ENCODE data around the gene SH2D4B.
A peak's percentile ranks its signal among the peaks of the same experiment; 100 is the strongest.

The SH2D4B gene

DNA sequence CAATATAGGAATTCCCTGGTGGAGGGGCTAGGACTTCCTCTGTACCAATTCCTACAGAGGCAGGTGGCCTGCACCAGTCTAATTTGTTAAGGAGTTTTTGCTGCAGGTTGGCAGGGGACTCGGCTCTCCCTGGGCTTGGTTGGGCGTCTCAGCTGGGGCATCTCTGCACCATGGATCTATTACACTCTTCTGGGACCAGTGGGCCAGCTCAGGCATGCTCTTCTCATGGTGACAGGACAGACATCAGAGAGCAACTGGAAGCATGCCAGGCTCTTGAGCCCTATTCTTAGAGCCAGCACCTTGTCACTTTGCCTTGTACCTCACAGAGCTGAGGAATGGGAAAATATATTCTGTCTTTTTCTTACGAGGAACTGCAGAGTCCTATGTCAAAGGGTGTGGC is 74.6 kb downstream of the SH2D4B start:
- no peak for TF ChIP-seq CTCF (IDR thresholded peaks at IDR 0.05; ENCODE audit: unreplicated experiment in 3 of 3)
- H3K4me1 Mint-ChIP-seq: peaks cover 25% of the 10 kb centered on the region
- H3K9me3 Mint-ChIP-seq: peaks cover 7% of the 10 kb centered on the region
- peak overlapping the region in 2 of 3 experiments; percentile 37 to 38 for H3K27ac Mint-ChIP-seq
- peaks cover 4% of the 10 kb centered on the region for H3K27me3 Mint-ChIP-seq (ENCODE audit: low read depth)
- no peak overlapping the region for H3K4me3 Mint-ChIP-seq
- no peaks in the 10 kb centered on the region for H3K36me3 Mint-ChIP-seq (ENCODE audit: low read depth)

- H3K4me3 Mint-ChIP-seq: no peak overlapping the region
- no peak for TF ChIP-seq CTCF (IDR thresholded peaks at IDR 0.05; ENCODE audit: unreplicated experiment in 3 of 3)
- H3K9me3 Mint-ChIP-seq: peaks cover 7% of the 10 kb centered on the region
- H3K27ac Mint-ChIP-seq: peak overlapping the region; percentile 22 to 90 (median 69)
- H3K27me3 Mint-ChIP-seq (ENCODE audit: low read depth): peaks cover 2% of the 10 kb centered on the region
- H3K4me1 Mint-ChIP-seq: peaks cover 21% of the 10 kb centered on the region
- H3K36me3 Mint-ChIP-seq (ENCODE audit: low read depth): no peaks in the 10 kb centered on the region
Observed at GRCh38 chr10:80613466-80614170, 75.9 kb downstream of the SH2D4B start.

DNA sequence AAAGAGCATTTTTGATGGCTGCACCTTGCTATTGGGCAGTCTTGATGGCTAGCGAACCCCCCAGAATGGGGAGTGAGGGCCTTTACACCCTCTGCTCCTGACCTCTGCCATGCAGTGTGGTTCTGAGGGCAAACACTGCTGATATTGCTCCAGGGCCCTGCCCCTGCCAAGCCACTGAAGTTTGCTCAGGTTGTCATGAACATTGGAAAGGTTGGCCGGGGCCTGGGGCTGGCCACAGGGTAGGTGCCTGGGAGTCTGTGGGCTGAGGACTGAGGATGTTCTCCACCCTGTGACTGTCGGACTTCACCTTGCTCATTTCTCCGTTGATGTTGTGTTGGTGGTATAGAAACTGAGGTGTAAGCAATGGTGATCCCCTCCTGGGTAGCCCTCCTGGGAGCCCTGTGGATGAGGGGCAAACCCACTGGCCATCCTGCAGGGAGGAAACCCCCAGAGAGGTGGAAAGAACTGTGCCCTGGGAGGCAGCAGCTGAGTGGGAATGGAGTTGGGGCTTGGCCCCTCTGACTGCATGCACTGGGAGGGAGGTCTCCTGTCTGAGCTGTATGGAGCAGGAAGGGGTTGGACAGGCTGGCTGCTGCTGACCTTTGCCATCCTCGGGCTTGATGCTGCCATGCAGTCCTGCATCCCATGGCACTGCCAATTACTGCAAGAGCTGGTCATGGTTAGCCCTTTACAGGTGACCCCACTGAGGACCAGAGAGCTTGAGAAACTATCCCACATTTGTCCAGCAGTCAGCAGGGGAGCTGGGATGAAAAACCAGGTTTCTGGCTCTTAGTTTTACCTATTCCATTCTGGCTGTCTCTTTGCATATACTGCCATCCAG is 77.1 kb downstream of the SH2D4B start:
- H3K4me3 Mint-ChIP-seq: no peak overlapping the region
- H3K36me3 Mint-ChIP-seq (ENCODE audit: low read depth): no peaks in the 10 kb centered on the region
- no peak for TF ChIP-seq CTCF (IDR thresholded peaks at IDR 0.05; ENCODE audit: unreplicated experiment in 3 of 3)
- peaks cover 7% of the 10 kb centered on the region for H3K9me3 Mint-ChIP-seq
- H3K27ac Mint-ChIP-seq: no peak overlapping the region
- peaks cover 21% of the 10 kb centered on the region for H3K4me1 Mint-ChIP-seq
- H3K27me3 Mint-ChIP-seq (ENCODE audit: low read depth): no peaks in the 10 kb centered on the region

DNA sequence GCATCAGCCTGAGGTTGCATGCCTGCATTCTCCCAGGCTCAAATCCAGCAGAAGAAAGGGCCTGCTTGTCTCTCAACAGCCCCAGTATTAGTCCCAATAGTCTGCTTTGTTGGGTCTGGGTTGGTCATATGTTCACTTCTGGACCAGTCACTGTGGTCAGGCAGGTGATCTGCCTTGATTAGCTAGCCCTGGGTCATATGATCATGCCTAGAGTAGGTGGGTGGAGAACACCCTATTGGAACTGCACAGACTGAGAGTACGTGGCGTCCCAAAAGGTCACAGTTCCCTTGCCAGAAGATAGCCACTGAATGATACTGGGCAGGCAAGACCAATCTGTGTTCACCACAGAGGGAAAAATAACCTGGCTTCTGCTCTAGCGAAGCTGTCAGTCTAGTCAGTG is 80.1 kb downstream of the SH2D4B start:
- Mint-ChIP-seq H3K4me3 (no peak overlapping the region), H3K27ac (no peak overlapping the region), H3K4me1 (peaks cover 15% of the 10 kb centered on the region)

DNA sequence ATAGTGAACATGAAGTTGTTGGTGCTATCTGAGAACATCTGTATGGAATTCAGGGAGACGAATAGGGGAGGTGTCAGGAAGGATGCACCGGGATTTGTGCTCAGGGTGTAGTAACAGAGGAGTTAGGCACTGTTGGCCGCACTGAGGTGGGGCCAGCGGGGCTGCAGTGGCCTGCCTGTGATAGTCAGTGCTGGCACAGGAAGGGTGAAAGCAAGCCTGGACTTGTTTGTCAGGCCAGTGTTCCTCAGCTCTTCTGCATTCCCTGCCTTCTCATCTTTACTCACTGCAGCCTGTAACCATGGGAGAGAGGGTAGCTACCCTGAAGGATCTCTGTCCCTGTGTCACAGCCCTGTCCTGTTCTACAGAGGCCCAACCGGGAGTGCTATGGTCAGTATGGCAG is 81.3 kb downstream of the SH2D4B start:
- no peaks in the 10 kb centered on the region for H3K36me3 Mint-ChIP-seq (ENCODE audit: low read depth)
- no peak for TF ChIP-seq CTCF (IDR thresholded peaks at IDR 0.05; ENCODE audit: unreplicated experiment in 3 of 3)
- peaks cover 3% of the 10 kb centered on the region for H3K27me3 Mint-ChIP-seq (ENCODE audit: low read depth)
- peaks cover 6% of the 10 kb centered on the region for H3K4me1 Mint-ChIP-seq
- H3K4me3 Mint-ChIP-seq: no peak overlapping the region
- peaks cover 2% of the 10 kb centered on the region for H3K9me3 Mint-ChIP-seq
- peak overlapping the region in 1 of 3 experiments; percentile 3 for H3K27ac Mint-ChIP-seq

More for the DNA sequence above, 80.1 kb downstream of the SH2D4B start:
- H3K27me3 Mint-ChIP-seq (ENCODE audit: low read depth): peaks cover 3% of the 10 kb centered on the region
- TF ChIP-seq CTCF (IDR thresholded peaks at IDR 0.05; ENCODE audit: unreplicated experiment in 3 of 3): no peak
- H3K9me3 Mint-ChIP-seq: peaks cover 7% of the 10 kb centered on the region
- H3K36me3 Mint-ChIP-seq (ENCODE audit: low read depth): no peaks in the 10 kb centered on the region

Data from nephron (organoid).